GM23338 (cell line): ENCODE results near the gene UBXN1. TPM values are rescaled to one million over a fixed set of nuclear protein-coding genes. Genes with fewer than 3 reads are reported as not detected.

Source experiments
- ATAC-seq: fragments of 200-7000 bp; cut with Tn5 transposase; 3 replicates; pipeline ENCODE4 v1.9.1; 2020
- DNase-seq: peaks from one replicate; pipeline ENCODE4 v3.0.0-alpha.2; 2015; ENCODE audit warnings: low spot score
- H2AFZ ChIP-seq: fragments of 200-600 bp; sonication (generic); 2 replicates; pipeline ENCODE4 v1.8.0; 2016; ENCODE audit warnings: antibody characterized with exemption, mild to moderate bottlenecking, moderate library complexity
- H3F3A ChIP-seq: fragments of 200-600 bp; sonication (generic); replicated peaks from 2 replicates; pipeline ENCODE4 v1.8.0; 2017; ENCODE audit warnings: antibody characterized with exemption, mixed run types, low read depth
- H3K27ac ChIP-seq: fragments of 200-600 bp; sonication (generic); 2 replicates; pipeline ENCODE4 v1.6.1; 2016; ENCODE audit warnings: low read depth
- H3K27me3 ChIP-seq: fragments of 200-600 bp; sonication (generic); 2 replicates; pipeline ENCODE4 v1.8.0; 2016; ENCODE audit warnings: mild to moderate bottlenecking, mixed run types, moderate library complexity; ENCODE audit not compliant: insufficient read depth
- H3K36me3 ChIP-seq: fragments of 200-600 bp; sonication (generic); 2 replicates; pipeline ENCODE4 v1.8.0; 2016; ENCODE audit warnings: mild to moderate bottlenecking; ENCODE audit not compliant: insufficient read depth
- H3K4me1 ChIP-seq: fragments of 200-600 bp; sonication (generic); 2 replicates; pipeline ENCODE4 v1.8.0; 2016; ENCODE audit warnings: mild to moderate bottlenecking, moderate library complexity; ENCODE audit not compliant: insufficient read depth
- H3K4me2 ChIP-seq: fragments of 200-600 bp; sonication (generic); 2 replicates; pipeline ENCODE4 v1.7.1; 2017; ENCODE audit warnings: mixed run types
- H3K4me3 ChIP-seq: fragments of 200-600 bp; sonication (generic); 2 replicates; pipeline ENCODE4 v1.6.1; 2016; ENCODE audit warnings: mixed run types
- H3K79me2 ChIP-seq: fragments of 200-600 bp; sonication (generic); replicated peaks from 2 replicates; pipeline ENCODE4 v1.8.0; 2017; ENCODE audit warnings: mild to moderate bottlenecking; ENCODE audit not compliant: insufficient read depth
- H3K9me2 ChIP-seq: fragments of 200-600 bp; sonication (generic); 2 replicates; pipeline ENCODE4 v1.8.0; 2017; ENCODE audit not compliant: insufficient read depth
- H4K20me1 ChIP-seq: fragments of 200-600 bp; sonication (generic); replicated peaks from 2 replicates; pipeline ENCODE4 v1.8.0; 2017; ENCODE audit warnings: mild to moderate bottlenecking; ENCODE audit not compliant: insufficient read depth
- H3K27ac Mint-ChIP-seq: 2 replicates; pipeline ENCODE4 v1.8.0; 2020; ENCODE audit warnings: inconsistent platforms, mild to moderate bottlenecking, moderate library complexity, mixed read lengths
- H3K27me3 Mint-ChIP-seq: 3 replicates; pipeline ENCODE4 v1.8.0; 2022; ENCODE audit warnings: low read depth, mild to moderate bottlenecking, moderate library complexity, mixed read lengths, inconsistent platforms; ENCODE audit not compliant: insufficient read depth, poor library complexity
- H3K36me3 Mint-ChIP-seq: 3 replicates; pipeline ENCODE4 v1.8.0; 2021; ENCODE audit warnings: low read depth, mild to moderate bottlenecking, inconsistent platforms, moderate library complexity, mixed read lengths
- H3K4me1 Mint-ChIP-seq: 3 replicates; pipeline ENCODE4 v1.8.0; 2020; ENCODE audit warnings: mild to moderate bottlenecking, inconsistent platforms, mixed read lengths
- H3K4me3 Mint-ChIP-seq: 3 replicates; pipeline ENCODE4 v1.8.0; 2021; ENCODE audit warnings: moderate library complexity, mild to moderate bottlenecking, inconsistent platforms, mixed read lengths
- H3K9me3 Mint-ChIP-seq: 3 replicates; pipeline ENCODE4 v1.8.0; 2020; ENCODE audit warnings: moderate library complexity, mild to moderate bottlenecking, inconsistent platforms, mixed read lengths
- CREB1 ChIP-seq: fragments of 250-450 bp; sonication (Bioruptor Pico); IDR thresholded peaks from 2 replicates; pipeline ENCODE4 v1.5.0; 2020; ENCODE audit warnings: low read depth, mild to moderate bottlenecking, moderate library complexity
- POLR2AphosphoS5 ChIP-seq: IDR thresholded peaks from 2 replicates; pipeline ENCODE4 v1.6.1; 2016; ENCODE audit warnings: antibody characterized with exemption, low read depth
- polyA plus RNA-seq: library from polyadenylated mRNA; unstranded; fragments of >200 nt; fragmentation: Nextera tagmentation; extraction: Ambion mirVana; gene quantifications from 2 replicates; pipeline ENCODE4 v1.2.1, GENCODE V29; 2016
- total RNA-seq: library from RNA; depleted of rRNA; stranded (reverse); fragments of >200 nt; shearing (Covaris generic); gene quantifications from 2 replicates; pipeline ENCODE4 v1.2.3, GENCODE V29; 2014
- TF ChIP-seq, protein P1 (sequence below): IDR thresholded peaks from one replicate; pipeline ENCODE4 v1.6.1; 2018; ENCODE audit warnings: antibody characterized with exemption; ENCODE audit not compliant: unreplicated experiment
- TF ChIP-seq, protein P2 (sequence below): fragments of 250-450 bp; sonication (Bioruptor Pico); IDR thresholded peaks from 2 replicates; pipeline ENCODE4 v1.5.0; 2020; ENCODE audit warnings: mild to moderate bottlenecking, moderate library complexity

Gene UBXN1
- total and polyA plus RNA-seq, 2 experiments from 2014 or later, result 126 to 132 TPM

DNA sequence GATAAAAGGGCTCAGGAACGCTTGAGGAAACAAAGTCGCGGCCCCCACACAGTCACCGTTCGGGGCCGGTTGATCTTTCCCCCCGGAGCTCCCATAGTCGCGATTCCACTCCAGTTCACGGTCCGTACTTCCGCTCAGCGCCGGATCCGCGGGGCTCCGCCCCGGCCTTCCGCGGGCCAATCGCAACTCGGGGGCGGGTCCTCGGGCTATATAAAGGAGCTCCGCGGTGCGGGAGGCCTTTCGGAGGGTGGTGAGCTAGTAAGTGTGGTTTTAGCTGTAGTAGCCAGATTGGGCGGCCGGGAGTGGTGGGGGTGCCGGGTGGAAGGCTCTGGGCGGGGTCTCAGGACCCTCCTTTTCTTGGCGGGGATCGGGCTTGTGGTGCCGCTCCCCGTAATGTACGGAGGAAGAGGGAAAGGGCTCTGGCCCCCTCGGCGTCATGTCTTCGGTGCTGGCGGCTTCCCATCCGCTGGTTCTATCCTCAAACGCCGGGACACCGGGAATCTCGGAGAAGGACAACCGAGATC is 13.7 kb downstream of the UBXN1 start, which contains the start of the genes C11orf98 and CSKMT:
Gene C11orf98, minus strand, starts transcription at position 136 of the 524 bp plus-strand sequence. Its CDS starts 41 bp downstream, at position 95.
Gene CSKMT, plus strand, starts transcription at position 238 of the 524 bp plus-strand sequence. CDS start 568 bp downstream, outside the sequence.
- Mint-ChIP-seq H3K9me3 (no peaks in the 10 kb centered on the region; the same call in 2 of the 3 replicates), H3K4me1 (peaks cover 17% of the 10 kb centered on the region), H3K4me3 (peak within 1 kb of the TSS; percentile 98), H3K27me3 (peaks cover 13% of the 10 kb centered on the region), H3K36me3 (peaks cover 56% of the 10 kb centered on the region), H3K27ac (peak within 1 kb of the TSS; percentile 98)
- peak; percentile 96 for DNase-seq
- peak; percentile 84 for ATAC-seq
- Histone ChIP-seq H3K4me2 (peak within 1 kb of the TSS; percentile 97), H3K27me3 (no peaks in the 10 kb centered on the region), H3K36me3 (peaks cover 20% of the 10 kb centered on the region), H3K9me2 (no peaks in the 10 kb centered on the region), H3F3A (peaks cover 65% of the 10 kb centered on the region), H3K79me2 (peaks cover 51% of the 10 kb centered on the region), H3K4me1 (peaks cover 26% of the 10 kb centered on the region), H4K20me1 (peaks cover 15% of the 10 kb centered on the region), H2AFZ (peak within 1 kb of the TSS; percentile 93), H3K27ac (peak within 1 kb of the TSS; percentile 98), H3K4me3 (peak within 1 kb of the TSS; percentile 99)
- TF ChIP-seq CREB1 (CRISPR knock-in tag), result no peak
- peak; percentile 100 for TF ChIP-seq POLR2AphosphoS5
- TF ChIP-seq, protein P1, sequence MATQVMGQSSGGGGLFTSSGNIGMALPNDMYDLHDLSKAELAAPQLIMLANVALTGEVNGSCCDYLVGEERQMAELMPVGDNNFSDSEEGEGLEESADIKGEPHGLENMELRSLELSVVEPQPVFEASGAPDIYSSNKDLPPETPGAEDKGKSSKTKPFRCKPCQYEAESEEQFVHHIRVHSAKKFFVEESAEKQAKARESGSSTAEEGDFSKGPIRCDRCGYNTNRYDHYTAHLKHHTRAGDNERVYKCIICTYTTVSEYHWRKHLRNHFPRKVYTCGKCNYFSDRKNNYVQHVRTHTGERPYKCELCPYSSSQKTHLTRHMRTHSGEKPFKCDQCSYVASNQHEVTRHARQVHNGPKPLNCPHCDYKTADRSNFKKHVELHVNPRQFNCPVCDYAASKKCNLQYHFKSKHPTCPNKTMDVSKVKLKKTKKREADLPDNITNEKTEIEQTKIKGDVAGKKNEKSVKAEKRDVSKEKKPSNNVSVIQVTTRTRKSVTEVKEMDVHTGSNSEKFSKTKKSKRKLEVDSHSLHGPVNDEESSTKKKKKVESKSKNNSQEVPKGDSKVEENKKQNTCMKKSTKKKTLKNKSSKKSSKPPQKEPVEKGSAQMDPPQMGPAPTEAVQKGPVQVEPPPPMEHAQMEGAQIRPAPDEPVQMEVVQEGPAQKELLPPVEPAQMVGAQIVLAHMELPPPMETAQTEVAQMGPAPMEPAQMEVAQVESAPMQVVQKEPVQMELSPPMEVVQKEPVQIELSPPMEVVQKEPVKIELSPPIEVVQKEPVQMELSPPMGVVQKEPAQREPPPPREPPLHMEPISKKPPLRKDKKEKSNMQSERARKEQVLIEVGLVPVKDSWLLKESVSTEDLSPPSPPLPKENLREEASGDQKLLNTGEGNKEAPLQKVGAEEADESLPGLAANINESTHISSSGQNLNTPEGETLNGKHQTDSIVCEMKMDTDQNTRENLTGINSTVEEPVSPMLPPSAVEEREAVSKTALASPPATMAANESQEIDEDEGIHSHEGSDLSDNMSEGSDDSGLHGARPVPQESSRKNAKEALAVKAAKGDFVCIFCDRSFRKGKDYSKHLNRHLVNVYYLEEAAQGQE, result peak; percentile 37

DNA sequence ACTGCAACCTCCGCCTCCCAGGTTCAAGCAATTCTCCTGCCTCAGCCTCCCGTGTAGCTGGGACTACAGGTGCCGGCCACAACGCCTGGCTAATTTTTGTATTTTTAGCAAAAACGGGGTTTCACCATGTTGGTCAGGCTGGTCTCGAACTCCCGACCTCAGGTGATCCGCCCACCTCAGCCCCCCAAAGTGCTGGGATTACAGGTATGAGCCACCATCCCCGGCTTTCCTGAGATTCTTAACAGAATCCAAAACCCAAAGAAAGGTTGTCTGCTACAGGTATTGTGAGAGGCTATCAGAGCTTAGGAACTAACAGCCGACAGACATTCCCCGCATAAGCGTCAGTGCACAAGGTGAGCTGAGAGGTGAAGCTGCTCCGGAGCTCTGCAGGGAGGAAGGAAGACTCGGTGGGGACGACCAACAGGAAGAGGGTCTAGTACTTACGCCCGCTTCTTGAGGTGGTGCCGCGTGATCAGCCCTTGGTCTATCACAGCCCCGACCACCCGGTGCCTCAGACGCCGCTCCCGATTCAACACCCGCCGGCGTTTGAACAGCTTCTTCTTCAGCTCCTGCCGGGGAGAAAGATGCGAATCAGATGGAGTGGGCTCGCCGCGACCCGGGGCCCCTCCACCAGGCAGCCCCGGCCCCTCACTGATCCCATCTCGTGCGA is 14.3 kb downstream of the UBXN1 start:
- Mint-ChIP-seq H3K36me3 (peaks cover 56% of the 10 kb centered on the region), H3K4me3 (peak overlapping the region; percentile 98), H3K9me3 (no peaks in the 10 kb centered on the region; the same call in 2 of the 3 replicates), H3K27me3 (peaks cover 13% of the 10 kb centered on the region), H3K27ac (peak overlapping the region; percentile 98), H3K4me1 (peaks cover 17% of the 10 kb centered on the region)
- TF ChIP-seq, protein P2, sequence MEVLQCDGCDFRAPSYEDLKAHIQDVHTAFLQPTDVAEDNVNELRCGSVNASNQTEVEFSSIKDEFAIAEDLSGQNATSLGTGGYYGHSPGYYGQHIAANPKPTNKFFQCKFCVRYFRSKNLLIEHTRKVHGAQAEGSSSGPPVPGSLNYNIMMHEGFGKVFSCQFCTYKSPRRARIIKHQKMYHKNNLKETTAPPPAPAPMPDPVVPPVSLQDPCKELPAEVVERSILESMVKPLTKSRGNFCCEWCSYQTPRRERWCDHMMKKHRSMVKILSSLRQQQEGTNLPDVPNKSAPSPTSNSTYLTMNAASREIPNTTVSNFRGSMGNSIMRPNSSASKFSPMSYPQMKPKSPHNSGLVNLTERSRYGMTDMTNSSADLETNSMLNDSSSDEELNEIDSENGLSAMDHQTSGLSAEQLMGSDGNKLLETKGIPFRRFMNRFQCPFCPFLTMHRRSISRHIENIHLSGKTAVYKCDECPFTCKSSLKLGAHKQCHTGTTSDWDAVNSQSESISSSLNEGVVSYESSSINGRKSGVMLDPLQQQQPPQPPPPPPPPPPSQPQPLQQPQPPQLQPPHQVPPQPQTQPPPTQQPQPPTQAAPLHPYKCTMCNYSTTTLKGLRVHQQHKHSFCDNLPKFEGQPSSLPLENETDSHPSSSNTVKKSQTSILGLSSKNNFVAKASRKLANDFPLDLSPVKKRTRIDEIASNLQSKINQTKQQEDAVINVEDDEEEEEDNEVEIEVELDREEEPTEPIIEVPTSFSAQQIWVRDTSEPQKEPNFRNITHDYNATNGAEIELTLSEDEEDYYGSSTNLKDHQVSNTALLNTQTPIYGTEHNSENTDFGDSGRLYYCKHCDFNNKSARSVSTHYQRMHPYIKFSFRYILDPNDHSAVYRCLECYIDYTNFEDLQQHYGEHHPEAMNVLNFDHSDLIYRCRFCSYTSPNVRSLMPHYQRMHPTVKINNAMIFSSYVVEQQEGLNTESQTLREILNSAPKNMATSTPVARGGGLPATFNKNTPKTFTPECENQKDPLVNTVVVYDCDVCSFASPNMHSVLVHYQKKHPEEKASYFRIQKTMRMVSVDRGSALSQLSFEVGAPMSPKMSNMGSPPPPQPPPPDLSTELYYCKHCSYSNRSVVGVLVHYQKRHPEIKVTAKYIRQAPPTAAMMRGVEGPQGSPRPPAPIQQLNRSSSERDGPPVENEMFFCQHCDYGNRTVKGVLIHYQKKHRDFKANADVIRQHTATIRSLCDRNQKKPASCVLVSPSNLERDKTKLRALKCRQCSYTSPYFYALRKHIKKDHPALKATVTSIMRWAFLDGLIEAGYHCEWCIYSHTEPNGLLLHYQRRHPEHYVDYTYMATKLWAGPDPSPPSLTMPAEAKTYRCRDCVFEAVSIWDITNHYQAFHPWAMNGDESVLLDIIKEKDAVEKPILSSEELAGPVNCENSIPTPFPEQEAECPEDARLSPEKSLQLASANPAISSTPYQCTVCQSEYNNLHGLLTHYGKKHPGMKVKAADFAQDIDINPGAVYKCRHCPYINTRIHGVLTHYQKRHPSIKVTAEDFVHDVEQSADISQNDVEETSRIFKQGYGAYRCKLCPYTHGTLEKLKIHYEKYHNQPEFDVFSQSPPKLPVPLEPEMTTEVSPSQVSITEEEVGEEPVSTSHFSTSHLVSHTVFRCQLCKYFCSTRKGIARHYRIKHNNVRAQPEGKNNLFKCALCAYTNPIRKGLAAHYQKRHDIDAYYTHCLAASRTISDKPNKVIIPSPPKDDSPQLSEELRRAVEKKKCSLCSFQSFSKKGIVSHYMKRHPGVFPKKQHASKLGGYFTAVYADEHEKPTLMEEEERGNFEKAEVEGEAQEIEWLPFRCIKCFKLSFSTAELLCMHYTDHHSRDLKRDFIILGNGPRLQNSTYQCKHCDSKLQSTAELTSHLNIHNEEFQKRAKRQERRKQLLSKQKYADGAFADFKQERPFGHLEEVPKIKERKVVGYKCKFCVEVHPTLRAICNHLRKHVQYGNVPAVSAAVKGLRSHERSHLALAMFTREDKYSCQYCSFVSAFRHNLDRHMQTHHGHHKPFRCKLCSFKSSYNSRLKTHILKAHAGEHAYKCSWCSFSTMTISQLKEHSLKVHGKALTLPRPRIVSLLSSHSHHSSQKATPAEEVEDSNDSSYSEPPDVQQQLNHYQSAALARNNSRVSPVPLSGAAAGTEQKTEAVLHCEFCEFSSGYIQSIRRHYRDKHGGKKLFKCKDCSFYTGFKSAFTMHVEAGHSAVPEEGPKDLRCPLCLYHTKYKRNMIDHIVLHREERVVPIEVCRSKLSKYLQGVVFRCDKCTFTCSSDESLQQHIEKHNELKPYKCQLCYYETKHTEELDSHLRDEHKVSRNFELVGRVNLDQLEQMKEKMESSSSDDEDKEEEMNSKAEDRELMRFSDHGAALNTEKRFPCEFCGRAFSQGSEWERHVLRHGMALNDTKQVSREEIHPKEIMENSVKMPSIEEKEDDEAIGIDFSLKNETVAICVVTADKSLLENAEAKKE (CRISPR knock-in tag), result no peak
- H3K79me2 ChIP-seq, result peaks cover 51% of the 10 kb centered on the region
- H3K4me1 ChIP-seq, result peaks cover 20% of the 10 kb centered on the region
- peak overlapping the region; percentile 97 for H3K4me2 ChIP-seq
- H4K20me1 ChIP-seq, result peaks cover 15% of the 10 kb centered on the region
- ATAC-seq, result peak; percentile 66
- no peaks in the 10 kb centered on the region for H3K9me2 ChIP-seq
- peaks cover 20% of the 10 kb centered on the region for H3K36me3 ChIP-seq
- no peaks in the 10 kb centered on the region for H3K27me3 ChIP-seq
- peak overlapping the region; percentile 99 for H3K4me3 ChIP-seq
- peak overlapping the region; percentile 93 for H2AFZ ChIP-seq
- H3K27ac ChIP-seq, result peak overlapping the region; percentile 98
- DNase-seq, result peak; percentile 88
- H3F3A ChIP-seq, result peaks cover 59% of the 10 kb centered on the region
